CD4-positive, alpha-beta T cell (primary cell): ENCODE data around the gene AGFG2. TPM values are rescaled to one million over a fixed set of nuclear protein-coding genes. Genes with fewer than 3 reads are reported as not detected.
"Not testable (repeated sequence)": the region's sequence is repeated elsewhere in the genome, so short reads cannot be mapped to it uniquely, and the experiment has no call there.

ENCODE experiments used
- ATAC-seq: fragments of 200-7000 bp; cut with Tn5 transposase; one replicate; pipeline ENCODE4 v1.10.0; 2022; ENCODE audit warnings: mild to moderate bottlenecking; ENCODE audit not compliant: poor library complexity
- CTCF ChIA-PET: fragments of 350-600 bp; sonication (Branson Sonifier 250); formaldehyde crosslinking; loops from one replicate; lab custom pipeline; 2021; ENCODE audit warnings: antibody characterized with exemption, inconsistent platforms; lab: Charles Lee
- POLR2A ChIA-PET: fragments of 350-600 bp; sonication (Branson Sonifier 250); formaldehyde crosslinking; loops from one replicate; lab custom pipeline; 2021; ENCODE audit warnings: antibody characterized with exemption, inconsistent platforms; lab: Charles Lee
- DNase-seq, 14 experiments: peaks; one replicate each; pipeline ENCODE4 v3.0.0-alpha.2; 2013 to 2020; ENCODE audit warnings: mixed read lengths in 2 of 14
- H3K27ac ChIP-seq, 2 donors: one replicate each; pipeline versions ENCODE4 v1.5.1 to v1.7.0; 2013; ENCODE audit warnings: low read length in 2 of 2, low read depth in 1 of 2, mild to moderate bottlenecking in 1 of 2
- H3K27me3 ChIP-seq, 2 experiments: 1 replicate in 1 of 2; 2 replicates in 1 of 2; pipeline versions ENCODE4 v1.6.1 to v1.7.0; 2013; ENCODE audit warnings: low read length in 2 of 2, control low read depth in 1 of 2, mild to moderate bottlenecking in 1 of 2, moderate library complexity in 1 of 2; ENCODE audit not compliant: insufficient read depth in 2 of 2, control insufficient read depth in 1 of 2
- H3K36me3 ChIP-seq: one replicate; pipeline ENCODE4 v1.6.1; 2013; ENCODE audit warnings: low read length, control low read depth; ENCODE audit not compliant: insufficient read depth
- H3K4me1 ChIP-seq: one replicate; pipeline ENCODE4 v1.6.1; 2013; ENCODE audit warnings: low read length, control low read depth; ENCODE audit not compliant: insufficient read depth
- H3K4me3 ChIP-seq: one replicate; pipeline ENCODE4 v1.5.1; 2013; ENCODE audit warnings: mild to moderate bottlenecking, low read length, moderate library complexity
- H3K9me3 ChIP-seq, 2 experiments: 1 replicate in 1 of 2; 2 replicates in 1 of 2; pipeline versions ENCODE4 v1.6.1 to v1.7.0; 2013; ENCODE audit warnings: low read length in 2 of 2, mild to moderate bottlenecking in 2 of 2, control low read depth in 1 of 2, moderate library complexity in 1 of 2; ENCODE audit not compliant: control insufficient read depth in 1 of 2, insufficient read depth in 1 of 2
- H3K27ac Mint-ChIP-seq: one replicate; pipeline ENCODE4 v1.8.0; 2020; ENCODE audit warnings: mixed read lengths
- H3K27me3 Mint-ChIP-seq: one replicate; pipeline ENCODE4 v1.8.0; 2021; ENCODE audit warnings: mixed read lengths
- H3K36me3 Mint-ChIP-seq: one replicate; pipeline ENCODE4 v1.8.0; 2021; ENCODE audit warnings: low read depth, mixed read lengths
- H3K4me1 Mint-ChIP-seq: one replicate; pipeline ENCODE4 v1.8.0; 2021; ENCODE audit warnings: low read depth, mixed read lengths
- H3K4me3 Mint-ChIP-seq: one replicate; pipeline ENCODE4 v1.8.0; 2020; ENCODE audit warnings: mild to moderate bottlenecking, mixed read lengths
- H3K9me3 Mint-ChIP-seq: one replicate; pipeline ENCODE4 v1.8.0; 2020; ENCODE audit warnings: mixed read lengths
- intact Hi-C, 2 experiments: fragments of 100-400 bp; cut with DNase I in 1 of 2; cut with micrococcal nuclease in 1 of 2; formaldehyde crosslinking; loops; one replicate each; pipeline versions ENCODE4 v1.15.1 to v1.9.0; 2023 to 2025; cut with DNase I, micrococcal nuclease
- total RNA-seq, 174 experiments: library from RNA in 2 of 174; stranded (reverse) in 2 of 174; gene quantifications; one replicate each; pipeline ENCODE4 v1.2.3 and lab custom pipeline; 2021 to 2026
- TF ChIP-seq, protein P1 (sequence below): fragments of 200-600 bp; IDR thresholded peaks from one replicate; pipeline ENCODE4 v1.8.0; 2022; ENCODE audit warnings: antibody characterized with exemption, mild to moderate bottlenecking

The AGFG2 gene
- total RNA-seq, 2 experiments from 2014 or later, result 6.6 to 9.9 TPM

DNA sequence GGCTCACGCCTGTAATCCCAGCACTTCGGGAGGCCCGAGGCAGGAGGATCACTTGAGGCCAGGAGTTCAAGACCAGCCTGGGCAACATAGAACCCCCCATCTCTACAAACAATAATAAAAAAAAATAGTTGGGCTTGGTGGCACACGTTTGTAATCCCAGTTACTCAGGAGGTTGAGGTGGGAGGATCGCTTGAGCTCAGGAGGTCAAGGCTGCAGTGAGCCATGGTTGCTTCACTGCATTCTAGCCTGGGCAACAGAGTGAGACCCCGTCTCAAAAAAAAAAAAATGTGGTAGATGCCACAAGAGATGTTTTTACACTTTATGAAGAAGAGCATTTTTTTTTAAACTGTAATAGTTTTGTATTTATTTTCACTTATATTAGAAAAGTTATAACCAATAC lies 42.5 kb upstream of the AGFG2 start:
- POLR2A ChIA-PET, result no interaction called here
- DNase-seq (no peak), ATAC-seq (no peak)
- CTCF ChIA-PET, result interaction anchor here (0.6 to 1.0 kb wide), 2 partner anchors 14 to 598 kb away, joined by 3 read pairs; no protein-coding TSS in a partner anchor
- Histone ChIP-seq H3K36me3 (no peaks in the 10 kb centered on the region), H3K27me3 (no peaks in the 10 kb centered on the region), H3K9me3 (no peaks in the 10 kb centered on the region), H3K4me3 (no peak overlapping the region), H3K27ac (no peak overlapping the region), H3K4me1 (peaks cover 19% of the 10 kb centered on the region)
- intact Hi-C loops, result no loop called here
- peaks cover 22% of the 10 kb centered on the region for H3K4me1 Mint-ChIP-seq
- H3K9me3 Mint-ChIP-seq, result no peaks in the 10 kb centered on the region
- no peak overlapping the region for H3K4me3 Mint-ChIP-seq
- H3K36me3 Mint-ChIP-seq, result no peaks in the 10 kb centered on the region
- H3K27me3 Mint-ChIP-seq, result no peaks in the 10 kb centered on the region
- TF ChIP-seq, protein P1, sequence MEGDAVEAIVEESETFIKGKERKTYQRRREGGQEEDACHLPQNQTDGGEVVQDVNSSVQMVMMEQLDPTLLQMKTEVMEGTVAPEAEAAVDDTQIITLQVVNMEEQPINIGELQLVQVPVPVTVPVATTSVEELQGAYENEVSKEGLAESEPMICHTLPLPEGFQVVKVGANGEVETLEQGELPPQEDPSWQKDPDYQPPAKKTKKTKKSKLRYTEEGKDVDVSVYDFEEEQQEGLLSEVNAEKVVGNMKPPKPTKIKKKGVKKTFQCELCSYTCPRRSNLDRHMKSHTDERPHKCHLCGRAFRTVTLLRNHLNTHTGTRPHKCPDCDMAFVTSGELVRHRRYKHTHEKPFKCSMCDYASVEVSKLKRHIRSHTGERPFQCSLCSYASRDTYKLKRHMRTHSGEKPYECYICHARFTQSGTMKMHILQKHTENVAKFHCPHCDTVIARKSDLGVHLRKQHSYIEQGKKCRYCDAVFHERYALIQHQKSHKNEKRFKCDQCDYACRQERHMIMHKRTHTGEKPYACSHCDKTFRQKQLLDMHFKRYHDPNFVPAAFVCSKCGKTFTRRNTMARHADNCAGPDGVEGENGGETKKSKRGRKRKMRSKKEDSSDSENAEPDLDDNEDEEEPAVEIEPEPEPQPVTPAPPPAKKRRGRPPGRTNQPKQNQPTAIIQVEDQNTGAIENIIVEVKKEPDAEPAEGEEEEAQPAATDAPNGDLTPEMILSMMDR, result no peak
- no peak overlapping the region for H3K27ac Mint-ChIP-seq

DNA sequence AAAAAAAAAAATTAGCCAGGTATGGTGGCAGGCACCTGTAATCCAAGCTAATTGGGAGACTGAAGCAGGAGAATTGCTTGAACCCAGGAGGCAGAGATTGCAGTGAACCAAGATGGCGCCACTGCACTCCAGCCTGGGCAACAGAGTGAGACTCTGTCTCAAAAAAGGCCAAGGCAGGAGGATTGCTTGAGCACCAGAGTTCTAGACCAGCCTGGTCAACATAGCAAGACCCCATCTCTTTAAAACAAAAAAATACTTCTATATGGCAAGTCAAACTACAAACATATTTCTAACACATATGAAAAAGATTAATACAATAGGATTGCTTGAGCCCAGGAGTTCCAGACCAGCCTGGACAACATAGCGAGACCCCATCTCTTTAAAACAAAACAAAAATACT lies 38.3 kb upstream of the AGFG2 start:
- H3K4me3 ChIP-seq, ATAC-seq, intact Hi-C loops, H3K4me1 ChIP-seq, H3K36me3 Mint-ChIP-seq, H3K4me3 Mint-ChIP-seq, H3K9me3 Mint-ChIP-seq, H3K27ac ChIP-seq, H3K4me1 Mint-ChIP-seq, H3K27me3 Mint-ChIP-seq, DNase-seq, H3K27me3 ChIP-seq, CTCF ChIA-PET, H3K27ac Mint-ChIP-seq, H3K9me3 ChIP-seq, H3K36me3 ChIP-seq: not testable (repeated sequence)
- POLR2A ChIA-PET, result interaction anchor here (0.6 kb wide), 2 partner anchors 34 to 38 kb away, joined by 3 read pairs; no protein-coding TSS in a partner anchor

DNA sequence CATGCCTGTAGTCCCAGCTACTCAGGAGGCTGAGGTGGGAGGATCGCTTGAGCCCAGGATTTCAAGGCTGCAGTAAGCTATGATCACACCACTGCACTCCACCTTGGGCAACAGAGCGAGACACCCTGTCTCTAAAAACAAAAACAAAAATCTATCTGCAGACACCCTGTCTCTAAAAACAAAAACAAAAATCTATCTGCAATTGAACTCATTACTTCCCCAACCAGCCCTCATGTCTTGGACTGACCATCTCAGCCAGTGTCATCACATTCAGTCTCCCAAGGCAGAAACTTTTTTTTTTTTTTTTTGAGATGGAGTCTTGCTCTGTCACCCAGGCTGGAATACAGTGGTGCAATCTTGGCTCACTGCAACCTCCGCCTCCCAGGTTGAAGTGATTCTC lies 35.0 kb upstream of the AGFG2 start:
- H3K4me3 ChIP-seq, H3K4me3 Mint-ChIP-seq, DNase-seq, H3K27me3 ChIP-seq, CTCF ChIA-PET, H3K36me3 Mint-ChIP-seq, H3K27ac ChIP-seq, H3K27ac Mint-ChIP-seq, POLR2A ChIA-PET, H3K9me3 ChIP-seq, H3K36me3 ChIP-seq, intact Hi-C loops, ATAC-seq, H3K4me1 Mint-ChIP-seq, H3K9me3 Mint-ChIP-seq, H3K27me3 Mint-ChIP-seq, H3K4me1 ChIP-seq: not testable (repeated sequence)

DNA sequence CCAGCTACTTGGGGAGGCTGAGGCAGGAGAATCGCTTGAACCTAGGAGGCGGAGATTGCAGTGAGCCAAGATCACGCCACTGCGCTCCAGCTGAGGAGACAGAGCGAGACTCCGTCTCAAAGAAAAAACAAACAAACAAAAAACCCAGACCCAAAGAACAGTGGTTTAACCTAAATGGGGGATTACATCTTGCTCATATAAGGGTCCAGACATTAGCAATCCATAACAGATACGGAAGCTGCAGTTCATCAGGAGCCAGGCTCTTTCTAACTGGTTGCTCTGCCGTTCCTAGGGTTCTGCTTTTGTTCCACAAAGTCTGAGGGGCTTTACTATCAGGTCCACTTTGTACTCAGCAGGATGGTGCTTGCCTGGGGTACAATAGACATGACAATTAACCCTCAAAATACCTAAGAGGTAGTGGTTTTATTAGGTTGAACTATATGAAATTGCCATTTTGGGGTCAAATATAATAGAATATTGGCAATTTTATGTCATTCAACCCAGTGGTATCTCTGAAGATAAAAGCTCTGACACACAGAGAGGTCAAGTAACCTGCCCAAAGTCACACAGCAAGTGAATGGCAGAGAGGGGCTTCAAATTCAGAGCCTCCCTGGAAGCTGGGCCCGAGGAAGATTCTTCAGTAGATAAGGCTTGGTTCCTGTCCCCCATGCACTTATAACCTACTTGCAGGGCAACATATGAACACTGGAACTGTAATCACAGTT lies 34.0 kb upstream of the AGFG2 start:
- DNase-seq (no peak), ATAC-seq (no peak)
- intact Hi-C loops, result no loop called here
- Histone ChIP-seq H3K4me1 (no peaks in the 10 kb centered on the region), H3K9me3 (no peaks in the 10 kb centered on the region), H3K36me3 (no peaks in the 10 kb centered on the region), H3K27ac (no peak overlapping the region), H3K4me3 (no peak overlapping the region), H3K27me3 (no peaks in the 10 kb centered on the region)
- H3K9me3 Mint-ChIP-seq, result no peaks in the 10 kb centered on the region
- H3K27me3 Mint-ChIP-seq, result no peaks in the 10 kb centered on the region
- ChIA-PET CTCF (no interaction called here), POLR2A (no interaction called here)
- H3K4me1 Mint-ChIP-seq, result no peaks in the 10 kb centered on the region
- H3K4me3 Mint-ChIP-seq, result no peak overlapping the region
- TF ChIP-seq, protein P1, result no peak
- H3K27ac Mint-ChIP-seq, result no peak overlapping the region
- H3K36me3 Mint-ChIP-seq, result no peaks in the 10 kb centered on the region
